ENCODE measurements around the gene MTHFD1L.

Gene MTHFD1L

GRCh38 chr6:150915880-150916265, 50.4 kb downstream of the MTHFD1L start:
- H3K36me3 ChIP-seq (ENCODE audit: insufficient read depth, low read length) = peaks cover 21% of the 10 kb centered on the region
- H3K79me2 ChIP-seq (ENCODE audit: control insufficient read depth, insufficient read depth, low read length, unreplicated experiment) = no peaks in the 10 kb centered on the region
- peak overlapping the region; percentile 35 for H3K4me3 ChIP-seq (ENCODE audit: low read depth, low read length)
- no peak overlapping the region for H2AFZ ChIP-seq (ENCODE audit: low read length, unreplicated experiment)
- H3K4me1 ChIP-seq (ENCODE audit: control insufficient read depth, insufficient read depth, low read length, unreplicated experiment) = peaks cover 12% of the 10 kb centered on the region
- H3K27ac ChIP-seq (ENCODE audit: low read depth, low read length) = peak overlapping the region; percentile 73
- no peaks in the 10 kb centered on the region for H3K27me3 ChIP-seq (ENCODE audit: insufficient read depth, low read length)

- peaks cover 21% of the 10 kb centered on the region for H3K36me3 ChIP-seq (ENCODE audit: insufficient read depth, low read length)
- H3K27me3 ChIP-seq (ENCODE audit: insufficient read depth, low read length) = no peaks in the 10 kb centered on the region
- H3K27ac ChIP-seq (ENCODE audit: low read depth, low read length) = no peak overlapping the region
- H3K4me1 ChIP-seq (ENCODE audit: control insufficient read depth, insufficient read depth, low read length, unreplicated experiment) = peaks cover 27% of the 10 kb centered on the region
- H3K79me2 ChIP-seq (ENCODE audit: control insufficient read depth, insufficient read depth, low read length, unreplicated experiment) = no peaks in the 10 kb centered on the region
- H2AFZ ChIP-seq (ENCODE audit: low read length, unreplicated experiment) = no peak overlapping the region
- H3K4me3 ChIP-seq (ENCODE audit: low read depth, low read length) = no peak overlapping the region
These were observed 54.4 kb downstream of the MTHFD1L start for GRCh38 chr6:150919938-150920337.

DNA sequence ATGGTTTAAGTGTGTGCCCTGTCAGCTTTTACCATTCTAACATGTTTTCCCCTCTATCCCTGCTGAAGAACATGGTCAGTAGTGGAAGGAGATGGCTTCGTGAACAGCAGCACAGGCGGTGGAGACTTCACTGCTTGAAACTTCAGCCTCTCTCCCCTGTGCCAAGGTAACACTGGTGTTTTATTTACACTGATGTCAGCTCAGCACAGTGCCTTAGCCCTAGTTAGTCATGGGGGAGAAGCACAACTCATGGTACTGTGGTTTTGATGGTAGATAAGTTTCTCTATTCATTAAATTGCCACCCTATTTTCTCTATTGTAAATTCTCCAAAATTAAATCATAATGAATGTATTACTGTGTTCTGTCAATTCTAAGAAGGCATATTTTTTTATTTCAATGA, 56.6 kb downstream of the MTHFD1L start:
- Histone ChIP-seq H3K79me2 (ENCODE audit: control insufficient read depth, insufficient read depth, low read length, unreplicated experiment) (no peaks in the 10 kb centered on the region), H3K27ac (ENCODE audit: low read depth, low read length) (no peak overlapping the region), H3K4me3 (ENCODE audit: low read depth, low read length) (no peak overlapping the region), H3K27me3 (ENCODE audit: insufficient read depth, low read length) (no peaks in the 10 kb centered on the region), H3K4me1 (ENCODE audit: control insufficient read depth, insufficient read depth, low read length, unreplicated experiment) (peaks cover 36% of the 10 kb centered on the region), H3K36me3 (ENCODE audit: insufficient read depth, low read length) (peaks cover 21% of the 10 kb centered on the region), H2AFZ (ENCODE audit: low read length, unreplicated experiment) (no peak overlapping the region)

- H3K36me3 ChIP-seq (ENCODE audit: insufficient read depth, low read length) = peaks cover 23% of the 10 kb centered on the region
- H3K27ac ChIP-seq (ENCODE audit: low read depth, low read length) = peak overlapping the region; percentile 53
These were observed 59.5 kb downstream of the MTHFD1L start for GRCh38 chr6:150924808-150925589.

GRCh38 chr6:150925590-150925928, 60.1 kb downstream of the MTHFD1L start:
- H3K27ac ChIP-seq (ENCODE audit: low read depth, low read length) = peak overlapping the region; percentile 53
- H3K4me1 ChIP-seq (ENCODE audit: control insufficient read depth, insufficient read depth, low read length, unreplicated experiment) = peaks cover 36% of the 10 kb centered on the region
- no peaks in the 10 kb centered on the region for H3K79me2 ChIP-seq (ENCODE audit: control insufficient read depth, insufficient read depth, low read length, unreplicated experiment)
- H3K27me3 ChIP-seq (ENCODE audit: insufficient read depth, low read length) = no peaks in the 10 kb centered on the region
- H2AFZ ChIP-seq (ENCODE audit: low read length, unreplicated experiment) = no peak overlapping the region
- H3K36me3 ChIP-seq (ENCODE audit: insufficient read depth, low read length) = peaks cover 23% of the 10 kb centered on the region
- no peak overlapping the region for H3K4me3 ChIP-seq (ENCODE audit: low read depth, low read length)

More at GRCh38 chr6:150924808-150925589, 59.5 kb downstream of the MTHFD1L start:
- Histone ChIP-seq H3K4me1 (ENCODE audit: control insufficient read depth, insufficient read depth, low read length, unreplicated experiment) (peaks cover 36% of the 10 kb centered on the region), H3K27me3 (ENCODE audit: insufficient read depth, low read length) (no peaks in the 10 kb centered on the region), H2AFZ (ENCODE audit: low read length, unreplicated experiment) (no peak overlapping the region), H3K79me2 (ENCODE audit: control insufficient read depth, insufficient read depth, low read length, unreplicated experiment) (no peaks in the 10 kb centered on the region), H3K4me3 (ENCODE audit: low read depth, low read length) (no peak overlapping the region)

GRCh38 chr6:150925976-150926375, 60.5 kb downstream of the MTHFD1L start:
- Histone ChIP-seq H3K27me3 (ENCODE audit: insufficient read depth, low read length) (no peaks in the 10 kb centered on the region), H3K27ac (ENCODE audit: low read depth, low read length) (peak overlapping the region; percentile 69), H3K4me3 (ENCODE audit: low read depth, low read length) (no peak overlapping the region), H2AFZ (ENCODE audit: low read length, unreplicated experiment) (no peak overlapping the region), H3K4me1 (ENCODE audit: control insufficient read depth, insufficient read depth, low read length, unreplicated experiment) (peaks cover 40% of the 10 kb centered on the region), H3K36me3 (ENCODE audit: insufficient read depth, low read length) (peaks cover 23% of the 10 kb centered on the region), H3K79me2 (ENCODE audit: control insufficient read depth, insufficient read depth, low read length, unreplicated experiment) (no peaks in the 10 kb centered on the region)

DNA sequence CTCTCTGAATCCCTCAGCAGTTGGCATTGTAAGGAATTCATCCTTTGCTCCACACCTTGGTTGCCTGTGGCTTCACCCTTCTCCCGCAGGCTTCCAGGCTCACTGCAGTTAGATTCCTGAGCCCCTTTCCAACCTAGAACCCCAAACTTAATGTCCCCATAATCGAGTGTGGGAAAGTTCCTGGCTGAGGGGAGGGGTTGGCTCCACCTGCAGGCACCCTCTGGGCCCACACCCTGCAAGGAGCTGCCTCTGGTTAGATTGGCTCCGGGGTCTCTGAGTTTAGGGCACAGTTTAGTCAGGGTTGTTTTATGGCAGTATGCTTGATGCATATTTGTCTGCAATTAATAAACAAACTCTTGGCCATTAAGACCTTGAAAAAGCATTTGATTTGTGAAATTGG, 63.4 kb downstream of the MTHFD1L start:
- H3K36me3 ChIP-seq (ENCODE audit: insufficient read depth, low read length) = peaks cover 18% of the 10 kb centered on the region; the same call in 1 of the 2 replicates
- H3K27me3 ChIP-seq (ENCODE audit: insufficient read depth, low read length) = no peaks in the 10 kb centered on the region
- no peak overlapping the region for H3K27ac ChIP-seq (ENCODE audit: low read depth, low read length)
- H3K4me1 ChIP-seq (ENCODE audit: control insufficient read depth, insufficient read depth, low read length, unreplicated experiment) = peaks cover 33% of the 10 kb centered on the region
- H3K79me2 ChIP-seq (ENCODE audit: control insufficient read depth, insufficient read depth, low read length, unreplicated experiment) = no peaks in the 10 kb centered on the region
- H2AFZ ChIP-seq (ENCODE audit: low read length, unreplicated experiment) = no peak overlapping the region
- H3K4me3 ChIP-seq (ENCODE audit: low read depth, low read length) = no peak overlapping the region

DNA sequence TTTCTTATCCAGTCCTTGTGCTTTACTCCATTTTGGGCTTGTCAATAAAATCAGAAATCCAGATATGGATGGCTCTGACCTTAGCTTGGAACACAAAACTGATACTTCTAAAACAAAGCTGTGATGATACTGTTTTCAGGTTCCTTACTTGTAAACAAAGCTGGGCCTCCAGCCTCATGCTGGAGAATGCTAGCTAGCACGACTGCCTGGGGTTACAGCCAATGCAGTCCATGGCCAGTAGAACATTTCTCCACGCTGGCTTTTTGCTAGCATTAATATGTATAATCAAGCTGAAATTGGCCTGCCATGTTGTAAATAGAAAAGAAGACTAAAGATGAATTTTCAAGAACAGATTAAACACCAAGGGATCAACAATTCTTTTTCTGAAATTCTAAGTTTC, 63.9 kb downstream of the MTHFD1L start:
- Histone ChIP-seq H3K4me1 (ENCODE audit: control insufficient read depth, insufficient read depth, low read length, unreplicated experiment) (peaks cover 28% of the 10 kb centered on the region), H3K79me2 (ENCODE audit: control insufficient read depth, insufficient read depth, low read length, unreplicated experiment) (no peaks in the 10 kb centered on the region), H3K27ac (ENCODE audit: low read depth, low read length) (peak overlapping the region; percentile 17; the same call in 1 of the 2 replicates), H3K27me3 (ENCODE audit: insufficient read depth, low read length) (no peaks in the 10 kb centered on the region), H3K36me3 (ENCODE audit: insufficient read depth, low read length) (peaks cover 20% of the 10 kb centered on the region; the same call in 1 of the 2 replicates), H3K4me3 (ENCODE audit: low read depth, low read length) (no peak overlapping the region), H2AFZ (ENCODE audit: low read length, unreplicated experiment) (no peak overlapping the region)

DNA sequence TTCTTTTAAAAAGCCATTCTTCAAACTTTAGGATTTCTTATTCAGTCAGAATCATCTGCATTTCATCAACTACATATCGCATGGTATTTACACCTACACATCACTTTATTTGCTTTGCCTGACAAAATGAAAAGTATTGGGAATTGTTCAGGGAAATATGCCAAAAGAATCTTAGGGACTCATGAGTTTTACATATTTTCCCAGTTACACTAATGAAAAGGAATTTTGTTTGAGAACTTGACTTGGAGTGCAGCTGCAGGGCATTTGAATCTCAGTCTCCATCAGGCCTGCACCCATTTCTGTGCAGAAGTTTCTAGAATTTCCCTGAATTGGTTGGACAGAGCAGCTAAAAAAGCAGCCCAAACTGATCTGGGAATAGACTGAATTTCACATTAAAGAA, 65.3 kb downstream of the MTHFD1L start:
- peaks cover 16% of the 10 kb centered on the region for H3K4me1 ChIP-seq (ENCODE audit: control insufficient read depth, insufficient read depth, low read length, unreplicated experiment)

GRCh38 chr6:150931405-150931804, 65.9 kb downstream of the MTHFD1L start:
- Histone ChIP-seq H3K27ac (ENCODE audit: low read depth, low read length) (peak overlapping the region; percentile 24; the same call in 1 of the 2 replicates), H3K36me3 (ENCODE audit: insufficient read depth, low read length) (peaks cover 26% of the 10 kb centered on the region; the same call in 1 of the 2 replicates)

More for the DNA sequence above, 65.3 kb downstream of the MTHFD1L start:
- no peaks in the 10 kb centered on the region for H3K79me2 ChIP-seq (ENCODE audit: control insufficient read depth, insufficient read depth, low read length, unreplicated experiment)
- no peak overlapping the region for H2AFZ ChIP-seq (ENCODE audit: low read length, unreplicated experiment)
- peaks cover 24% of the 10 kb centered on the region; the same call in 1 of the 2 replicates for H3K36me3 ChIP-seq (ENCODE audit: insufficient read depth, low read length)
- H3K27me3 ChIP-seq (ENCODE audit: insufficient read depth, low read length) = no peaks in the 10 kb centered on the region
- no peak overlapping the region for H3K4me3 ChIP-seq (ENCODE audit: low read depth, low read length)
- H3K27ac ChIP-seq (ENCODE audit: low read depth, low read length) = 0 out of 2 replicates have a peak overlapping the region, but pooled peaks have one; percentile 24

DNA sequence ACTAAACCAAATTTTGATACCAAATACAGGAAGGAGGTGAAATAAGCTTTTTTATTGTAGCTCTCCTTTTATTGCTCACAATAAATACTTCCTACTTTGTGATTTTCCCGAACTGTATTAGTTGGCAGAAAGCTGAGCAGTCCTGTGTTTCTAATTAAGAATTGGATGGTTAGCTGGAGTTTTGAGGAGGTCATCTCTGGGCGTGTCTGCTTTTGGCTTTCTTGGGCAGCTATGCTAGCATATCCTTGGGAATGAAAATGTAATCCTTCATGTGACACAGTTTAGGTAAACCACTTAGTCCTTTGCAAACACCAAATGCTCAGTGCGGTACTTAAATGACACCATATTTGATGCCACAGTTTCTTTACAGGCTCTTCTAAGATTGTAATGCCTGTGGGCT, 67.5 kb downstream of the MTHFD1L start:
- Histone ChIP-seq H3K79me2 (ENCODE audit: control insufficient read depth, insufficient read depth, low read length, unreplicated experiment) (no peaks in the 10 kb centered on the region), H3K27me3 (ENCODE audit: insufficient read depth, low read length) (no peaks in the 10 kb centered on the region), H3K36me3 (ENCODE audit: insufficient read depth, low read length) (peaks cover 35% of the 10 kb centered on the region; the same call in 1 of the 2 replicates), H3K4me1 (ENCODE audit: control insufficient read depth, insufficient read depth, low read length, unreplicated experiment) (peaks cover 6% of the 10 kb centered on the region), H3K4me3 (ENCODE audit: low read depth, low read length) (no peak overlapping the region), H3K27ac (ENCODE audit: low read depth, low read length) (no peak overlapping the region), H2AFZ (ENCODE audit: low read length, unreplicated experiment) (no peak overlapping the region)

More at GRCh38 chr6:150931405-150931804, 65.9 kb downstream of the MTHFD1L start:
- peaks cover 11% of the 10 kb centered on the region for H3K4me1 ChIP-seq (ENCODE audit: control insufficient read depth, insufficient read depth, low read length, unreplicated experiment)
- no peak overlapping the region for H3K4me3 ChIP-seq (ENCODE audit: low read depth, low read length)
- no peaks in the 10 kb centered on the region for H3K27me3 ChIP-seq (ENCODE audit: insufficient read depth, low read length)
- no peak overlapping the region for H2AFZ ChIP-seq (ENCODE audit: low read length, unreplicated experiment)
- no peaks in the 10 kb centered on the region for H3K79me2 ChIP-seq (ENCODE audit: control insufficient read depth, insufficient read depth, low read length, unreplicated experiment)

Measured in ACC112 (cell line).